HFFc6 (cell line): Measurements from ENCODE around the gene BSN. TPM values are rescaled to one million over a fixed set of nuclear protein-coding genes. Genes with fewer than 3 reads are reported as not detected.

Experiments
- DNase-seq: peaks from one replicate; pipeline ENCODE4 v3.0.0-alpha.2; 2018
- H3K27ac Mint-ChIP-seq: 2 replicates; pipeline ENCODE4 v1.8.0; 2020; ENCODE audit warnings: mild to moderate bottlenecking, mixed read lengths
- H3K27me3 Mint-ChIP-seq: 2 replicates; pipeline ENCODE4 v1.8.0; 2021; ENCODE audit warnings: mild to moderate bottlenecking, moderate library complexity, mixed read lengths; ENCODE audit not compliant: insufficient read depth
- H3K36me3 Mint-ChIP-seq: 2 replicates; pipeline ENCODE4 v1.8.0; 2021; ENCODE audit warnings: low read depth, mixed read lengths
- H3K4me1 Mint-ChIP-seq: 2 replicates; pipeline ENCODE4 v1.8.0; 2020; ENCODE audit warnings: low read depth, mixed read lengths
- H3K4me3 Mint-ChIP-seq: 2 replicates; pipeline ENCODE4 v1.8.0; 2020; ENCODE audit warnings: mild to moderate bottlenecking, moderate library complexity, mixed read lengths
- H3K9me3 Mint-ChIP-seq: 2 replicates; pipeline ENCODE4 v1.8.0; 2020; ENCODE audit warnings: mild to moderate bottlenecking, mixed read lengths
- CTCF ChIP-seq: fragments of 200-600 bp; sonication (generic); IDR thresholded peaks from 2 replicates; pipeline ENCODE4 v1.5.0; 2021; ENCODE audit warnings: antibody characterized with exemption, mild to moderate bottlenecking
- total RNA-seq, 6 experiments: library from RNA; stranded (reverse); fragmentation: NEBNext Ultra II Directional; extraction: Animal tissue kit (Norgen Biotek cat#: 25700); gene quantifications; 2 replicates in 1 of 6; 3 replicates in 5 of 6; pipeline ENCODE4 v1.2.3, GENCODE V29; 2021

Gene BSN
- total RNA-seq, 6 experiments from 2014 or later, result 0.02 to 0.14 (median 0.06) TPM

- peaks cover 9% of the 10 kb centered on the region; the same call in 1 of the 2 replicates for H3K4me1 Mint-ChIP-seq
- peaks cover 17% of the 10 kb centered on the region for H3K36me3 Mint-ChIP-seq
These were observed 23.1 kb upstream of the BSN start for GRCh38 chr3:49531218-49531617.

DNA sequence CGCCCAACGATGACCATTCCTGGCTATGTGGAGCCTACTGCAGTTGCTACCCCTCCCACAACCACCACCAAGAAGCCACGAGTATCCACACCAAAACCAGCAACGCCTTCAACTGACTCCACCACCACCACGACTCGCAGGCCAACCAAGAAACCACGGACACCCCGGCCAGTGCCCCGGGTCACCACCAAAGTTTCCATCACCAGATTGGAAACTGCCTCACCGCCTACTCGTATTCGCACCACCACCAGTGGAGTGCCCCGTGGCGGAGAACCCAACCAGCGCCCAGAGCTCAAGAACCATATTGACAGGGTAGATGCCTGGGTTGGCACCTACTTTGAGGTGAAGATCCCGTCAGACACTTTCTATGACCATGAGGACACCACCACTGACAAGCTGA is 22.6 kb upstream of the BSN start:
- Mint-ChIP-seq H3K4me1 (peaks cover 11% of the 10 kb centered on the region; the same call in 1 of the 2 replicates), H3K27ac (no peak overlapping the region), H3K36me3 (peaks cover 17% of the 10 kb centered on the region), H3K27me3 (no peaks in the 10 kb centered on the region), H3K4me3 (no peak overlapping the region), H3K9me3 (no peaks in the 10 kb centered on the region)
- no peak for DNase-seq
- no peak for TF ChIP-seq CTCF

More at GRCh38 chr3:49531218-49531617, 23.1 kb upstream of the BSN start:
- no peak for DNase-seq
- H3K4me3 Mint-ChIP-seq, result no peak overlapping the region
- H3K27me3 Mint-ChIP-seq, result no peaks in the 10 kb centered on the region
- no peak overlapping the region for H3K27ac Mint-ChIP-seq
- H3K9me3 Mint-ChIP-seq, result no peaks in the 10 kb centered on the region
- no peak for TF ChIP-seq CTCF

DNA sequence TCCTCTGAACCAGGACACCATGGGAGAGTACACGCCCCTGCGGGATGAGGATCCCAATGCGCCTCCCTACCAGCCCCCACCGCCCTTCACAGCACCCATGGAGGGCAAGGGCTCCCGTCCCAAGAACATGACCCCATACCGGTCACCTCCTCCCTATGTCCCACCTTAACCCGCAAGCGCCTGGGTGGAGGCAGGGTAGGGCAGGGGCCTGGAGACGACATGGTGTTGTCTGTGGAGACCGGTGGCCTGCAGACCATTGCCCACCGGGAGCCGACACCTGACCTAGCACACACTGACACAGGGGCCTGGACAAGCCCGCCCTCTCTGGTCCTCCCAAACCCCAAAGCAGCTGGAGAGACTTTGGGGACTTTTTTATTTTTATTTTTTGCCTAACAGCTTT is 21.2 kb upstream of the BSN start:
- Mint-ChIP-seq H3K4me1 (peaks cover 11% of the 10 kb centered on the region; the same call in 1 of the 2 replicates), H3K9me3 (no peaks in the 10 kb centered on the region), H3K4me3 (no peak overlapping the region), H3K27ac (no peak overlapping the region), H3K27me3 (no peaks in the 10 kb centered on the region), H3K36me3 (peaks cover 17% of the 10 kb centered on the region)
- TF ChIP-seq CTCF, result no peak
- no peak for DNase-seq

DNA sequence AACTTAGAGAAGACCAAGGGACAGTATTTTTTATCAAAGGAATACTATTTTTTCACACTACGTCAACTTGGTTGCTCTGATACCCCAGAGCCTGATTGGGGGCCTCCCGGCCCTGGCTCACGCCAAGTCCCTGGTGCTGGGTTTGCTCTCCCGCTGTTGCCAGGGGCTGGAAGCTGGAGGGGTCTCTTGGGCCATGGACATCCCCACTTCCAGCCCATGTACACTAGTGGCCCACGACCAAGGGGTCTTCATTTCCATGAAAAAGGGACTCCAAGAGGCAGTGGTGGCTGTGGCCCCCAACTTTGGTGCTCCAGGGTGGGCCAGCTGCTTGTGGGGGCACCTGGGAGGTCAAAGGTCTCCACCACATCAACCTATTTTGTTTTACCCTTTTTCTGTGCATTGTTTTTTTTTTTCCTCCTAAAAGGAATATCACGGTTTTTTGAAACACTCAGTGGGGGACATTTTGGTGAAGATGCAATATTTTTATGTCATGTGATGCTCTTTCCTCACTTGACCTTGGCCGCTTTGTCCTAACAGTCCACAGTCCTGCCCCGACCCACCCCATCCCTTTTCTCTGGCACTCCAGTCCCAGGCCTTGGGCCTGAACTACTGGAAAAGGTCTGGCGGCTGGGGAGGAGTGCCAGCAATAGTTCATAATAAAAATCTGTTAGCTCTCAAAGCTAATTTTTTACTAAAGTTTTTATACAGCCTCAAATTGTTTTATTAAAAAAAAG is 20.3 kb upstream of the BSN start:
- no peak for DNase-seq
- no peaks in the 10 kb centered on the region for H3K9me3 Mint-ChIP-seq

DNA sequence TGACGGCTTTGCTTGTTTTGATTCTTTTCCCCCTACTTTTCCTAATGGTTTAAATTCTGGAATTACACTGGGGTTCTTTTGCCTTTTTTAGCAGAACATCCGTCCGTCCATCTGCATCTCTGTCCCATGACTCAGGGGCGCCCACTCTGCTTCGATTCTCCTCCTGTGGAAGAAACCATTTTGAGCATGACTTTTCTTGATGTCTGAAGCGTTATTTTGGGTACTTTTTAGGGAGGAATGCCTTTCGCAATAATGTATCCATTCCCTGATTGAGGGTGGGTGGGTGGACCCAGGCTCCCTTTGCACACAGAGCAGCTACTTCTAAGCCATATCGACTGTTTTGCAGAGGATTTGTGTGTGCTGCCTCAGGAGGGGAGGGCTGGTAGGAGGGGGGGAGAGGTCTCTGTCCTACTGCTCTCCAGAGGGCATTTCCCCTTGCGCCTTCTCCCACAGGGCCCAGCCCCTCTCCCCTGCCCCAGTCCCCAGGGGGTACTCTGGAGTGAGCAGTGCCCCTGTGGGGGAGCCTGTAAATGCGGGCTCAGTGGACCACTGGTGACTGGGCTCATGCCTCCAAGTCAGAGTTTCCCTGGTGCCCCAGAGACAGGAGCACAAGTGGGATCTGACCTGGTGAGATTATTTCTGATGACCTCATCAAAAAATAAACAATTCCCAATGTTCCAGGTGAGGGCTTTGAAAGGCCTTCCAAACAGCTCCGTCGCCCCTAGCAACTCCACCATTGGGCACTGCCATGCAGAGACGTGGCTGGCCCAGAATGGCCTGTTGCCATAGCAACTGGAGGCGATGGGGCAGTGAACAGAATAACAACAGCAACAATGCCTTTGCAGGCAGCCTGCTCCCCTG is 19.5 kb upstream of the BSN start:
- DNase-seq, result no peak
- Mint-ChIP-seq H3K4me3 (no peak overlapping the region), H3K4me1 (peaks cover 16% of the 10 kb centered on the region; the same call in 1 of the 2 replicates), H3K9me3 (no peaks in the 10 kb centered on the region), H3K27me3 (no peaks in the 10 kb centered on the region), H3K27ac (no peak overlapping the region), H3K36me3 (peaks cover 17% of the 10 kb centered on the region)
- no peak for TF ChIP-seq CTCF

More for the DNA sequence above, 20.3 kb upstream of the BSN start:
- Mint-ChIP-seq H3K4me3 (no peak overlapping the region), H3K27me3 (no peaks in the 10 kb centered on the region), H3K36me3 (peaks cover 17% of the 10 kb centered on the region), H3K4me1 (peaks cover 11% of the 10 kb centered on the region; the same call in 1 of the 2 replicates), H3K27ac (no peak overlapping the region)
- TF ChIP-seq CTCF, result no peak
